Measurements from ENCODE around the gene ATP9A.
"Not testable (repeated sequence)": the region's sequence is repeated elsewhere in the genome, so short reads cannot be mapped to it uniquely, and the experiment has no call there.

ATP9A gene

GRCh38 chr20:51756653-51757052 lies 11.5 kb downstream of the ATP9A start:
- DNase-seq (ENCODE audit: low read depth, low spot score), result no peak

- not testable (repeated sequence) for DNase-seq (ENCODE audit: low read depth, low spot score)
These were observed 15.0 kb downstream of the ATP9A start for GRCh38 chr20:51753220-51753619.

- no peak for DNase-seq (ENCODE audit: low read depth, low spot score)
These were observed 15.7 kb downstream of the ATP9A start for GRCh38 chr20:51752343-51752951.

GRCh38 chr20:51750770-51751388 lies 17.3 kb downstream of the ATP9A start:
- no peak for DNase-seq (ENCODE audit: low read depth, low spot score)

- no peak for DNase-seq (ENCODE audit: low read depth, low spot score)
These were observed 18.0 kb downstream of the ATP9A start for GRCh38 chr20:51750037-51750769.

GRCh38 chr20:51749674-51750036 lies 18.5 kb downstream of the ATP9A start:
- no peak for DNase-seq (ENCODE audit: low read depth, low spot score)

- no peak for DNase-seq (ENCODE audit: low read depth, low spot score)
These were observed 20.8 kb downstream of the ATP9A start for GRCh38 chr20:51747182-51747911.

- no peak for DNase-seq (ENCODE audit: low read depth, low spot score)
These were observed 22.4 kb downstream of the ATP9A start for GRCh38 chr20:51745804-51746203.

GRCh38 chr20:51740838-51741237 lies 27.4 kb downstream of the ATP9A start:
- DNase-seq (ENCODE audit: low read depth, low spot score), result no peak

GRCh38 chr20:51740308-51740707 lies 27.9 kb downstream of the ATP9A start:
- not testable (repeated sequence) for DNase-seq (ENCODE audit: low read depth, low spot score)

- no peak for DNase-seq (ENCODE audit: low read depth, low spot score)
These were observed 28.4 kb downstream of the ATP9A start for GRCh38 chr20:51739722-51740249.

GRCh38 chr20:51738877-51739447 lies 29.2 kb downstream of the ATP9A start:
- DNase-seq (ENCODE audit: low read depth, low spot score), result no peak

- DNase-seq (ENCODE audit: low read depth, low spot score), result not testable (repeated sequence)
These were observed 29.9 kb downstream of the ATP9A start for GRCh38 chr20:51738261-51738660.

- DNase-seq (ENCODE audit: low read depth, low spot score), result no peak
These were observed 31.2 kb downstream of the ATP9A start for GRCh38 chr20:51736947-51737346.

- no peak for DNase-seq (ENCODE audit: low read depth, low spot score)
These were observed 32.2 kb downstream of the ATP9A start for GRCh38 chr20:51735728-51736600.

GRCh38 chr20:51734876-51735720 lies 33.1 kb downstream of the ATP9A start:
- no peak for DNase-seq (ENCODE audit: low read depth, low spot score)

- DNase-seq (ENCODE audit: low read depth, low spot score), result no peak
These were observed 35.1 kb downstream of the ATP9A start for GRCh38 chr20:51733070-51733469.

- DNase-seq (ENCODE audit: low read depth, low spot score), result no peak
These were observed 35.9 kb downstream of the ATP9A start for GRCh38 chr20:51732096-51732791.

GRCh38 chr20:51731731-51732095 lies 36.5 kb downstream of the ATP9A start:
- no peak for DNase-seq (ENCODE audit: low read depth, low spot score)
